ENCODE results near the gene CAMTA2. TPM values are rescaled to one million over a fixed set of nuclear protein-coding genes. Genes with fewer than 3 reads are reported as not detected.
"Not testable (repeated sequence)": the region's sequence is repeated elsewhere in the genome, so short reads cannot be mapped to it uniquely, and the experiment has no call there.

CAMTA2 gene, protein sequence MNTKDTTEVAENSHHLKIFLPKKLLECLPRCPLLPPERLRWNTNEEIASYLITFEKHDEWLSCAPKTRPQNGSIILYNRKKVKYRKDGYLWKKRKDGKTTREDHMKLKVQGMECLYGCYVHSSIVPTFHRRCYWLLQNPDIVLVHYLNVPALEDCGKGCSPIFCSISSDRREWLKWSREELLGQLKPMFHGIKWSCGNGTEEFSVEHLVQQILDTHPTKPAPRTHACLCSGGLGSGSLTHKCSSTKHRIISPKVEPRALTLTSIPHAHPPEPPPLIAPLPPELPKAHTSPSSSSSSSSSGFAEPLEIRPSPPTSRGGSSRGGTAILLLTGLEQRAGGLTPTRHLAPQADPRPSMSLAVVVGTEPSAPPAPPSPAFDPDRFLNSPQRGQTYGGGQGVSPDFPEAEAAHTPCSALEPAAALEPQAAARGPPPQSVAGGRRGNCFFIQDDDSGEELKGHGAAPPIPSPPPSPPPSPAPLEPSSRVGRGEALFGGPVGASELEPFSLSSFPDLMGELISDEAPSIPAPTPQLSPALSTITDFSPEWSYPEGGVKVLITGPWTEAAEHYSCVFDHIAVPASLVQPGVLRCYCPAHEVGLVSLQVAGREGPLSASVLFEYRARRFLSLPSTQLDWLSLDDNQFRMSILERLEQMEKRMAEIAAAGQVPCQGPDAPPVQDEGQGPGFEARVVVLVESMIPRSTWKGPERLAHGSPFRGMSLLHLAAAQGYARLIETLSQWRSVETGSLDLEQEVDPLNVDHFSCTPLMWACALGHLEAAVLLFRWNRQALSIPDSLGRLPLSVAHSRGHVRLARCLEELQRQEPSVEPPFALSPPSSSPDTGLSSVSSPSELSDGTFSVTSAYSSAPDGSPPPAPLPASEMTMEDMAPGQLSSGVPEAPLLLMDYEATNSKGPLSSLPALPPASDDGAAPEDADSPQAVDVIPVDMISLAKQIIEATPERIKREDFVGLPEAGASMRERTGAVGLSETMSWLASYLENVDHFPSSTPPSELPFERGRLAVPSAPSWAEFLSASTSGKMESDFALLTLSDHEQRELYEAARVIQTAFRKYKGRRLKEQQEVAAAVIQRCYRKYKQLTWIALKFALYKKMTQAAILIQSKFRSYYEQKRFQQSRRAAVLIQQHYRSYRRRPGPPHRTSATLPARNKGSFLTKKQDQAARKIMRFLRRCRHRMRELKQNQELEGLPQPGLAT
- total RNA-seq = 100 to 1,000 TPM in 2 of 3 donors, 10 to 100 TPM in 1; 87.8 to 141 (median 101) TPM

DNA sequence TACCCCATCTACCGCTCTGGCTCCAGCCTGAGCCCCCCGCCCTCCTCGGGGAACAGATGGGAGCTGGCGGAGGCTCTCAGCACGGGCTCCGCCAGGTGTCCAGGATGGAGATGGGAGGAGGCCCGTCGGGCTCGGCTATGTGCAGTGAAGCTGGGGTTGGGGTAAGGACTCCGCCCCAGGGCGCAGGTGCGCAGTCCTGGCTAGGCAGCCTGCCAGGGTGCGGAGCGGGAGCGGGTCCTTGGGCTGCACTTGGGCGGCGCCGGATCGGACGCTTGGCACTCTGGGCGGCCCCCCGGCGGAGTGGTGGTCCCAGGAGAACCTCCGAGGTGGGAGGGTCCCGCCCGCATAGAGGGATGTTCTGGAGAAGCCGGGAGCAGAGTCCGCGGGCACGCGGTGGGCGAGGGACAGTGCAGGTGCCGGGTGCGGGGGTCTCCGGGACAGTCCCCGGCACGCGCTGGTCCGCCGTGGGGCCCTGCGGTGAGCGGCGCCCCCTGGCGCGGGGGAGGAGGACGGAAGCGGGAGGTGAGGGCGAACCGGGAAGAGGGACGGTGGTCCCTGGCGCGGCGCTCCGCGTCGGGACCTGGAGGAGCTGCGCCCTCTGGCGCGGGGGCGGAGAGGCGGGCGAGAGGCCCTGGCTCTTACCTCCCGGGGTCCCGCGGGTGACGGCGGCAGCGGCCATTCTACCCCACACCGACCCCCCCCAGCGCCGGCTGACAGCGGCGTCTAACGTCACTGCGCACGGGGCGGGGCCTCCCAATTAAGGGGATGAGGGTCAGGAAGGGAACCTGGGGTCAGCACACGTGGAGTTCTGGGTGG lies at the start of gene CAMTA2:
TSS of gene CAMTA2 (minus strand) at position 725 of the 816 bp plus-strand sequence. CDS start 1,453 bp downstream, outside the sequence.
- DNase-seq (peak; percentile 85), ATAC-seq (peak; percentile 93)
- H3K9me3 Mint-ChIP-seq = no peaks in the 10 kb centered on the region
- H3K36me3 Mint-ChIP-seq (ENCODE audit: insufficient read depth) = peaks cover 7% of the 10 kb centered on the region
- peak within 1 kb of the TSS; percentile 92 for H3K4me3 Mint-ChIP-seq
- H3K27me3 Mint-ChIP-seq (ENCODE audit: low read depth) = no peaks in the 10 kb centered on the region
- H3K4me1 Mint-ChIP-seq (ENCODE audit: low read depth) = peaks cover 39% of the 10 kb centered on the region

DNA sequence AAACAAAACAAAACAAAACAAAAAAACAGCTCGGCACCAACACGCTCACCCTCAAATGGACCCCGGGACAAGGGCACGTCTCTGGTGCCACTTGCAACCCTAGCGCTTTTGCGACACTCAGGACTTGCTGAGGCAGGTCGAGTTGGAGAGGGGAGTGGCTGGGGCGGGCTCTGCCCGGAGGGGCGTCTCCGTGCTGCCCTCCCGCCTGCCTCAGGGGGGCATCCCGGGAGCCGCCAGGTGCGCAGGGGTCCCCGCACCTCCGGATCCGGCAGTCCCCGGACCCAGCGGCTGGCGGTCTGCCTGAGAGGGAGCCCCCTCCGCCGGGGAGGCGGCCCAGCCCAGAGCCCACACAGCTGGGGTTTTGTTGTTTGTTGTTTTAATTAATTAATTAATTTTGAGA lies 47.8 kb upstream of the CAMTA2 start, which contains the start of gene SLC52A1:
TSS of gene SLC52A1 (minus strand) at position 112 of the 400 bp plus-strand sequence. CDS start 820 bp downstream, outside the sequence.
- peaks cover 24% of the 10 kb centered on the region for H3K4me1 Mint-ChIP-seq (ENCODE audit: low read depth)

GRCh38 chr17:5034651-5035050 lies 47.2 kb upstream of the CAMTA2 start:
- H3K4me1 Mint-ChIP-seq (ENCODE audit: low read depth) = peaks cover 21% of the 10 kb centered on the region
- no peaks in the 10 kb centered on the region for H3K9me3 Mint-ChIP-seq
- H3K27me3 Mint-ChIP-seq (ENCODE audit: low read depth) = no peaks in the 10 kb centered on the region
- H3K4me3 Mint-ChIP-seq = no peak overlapping the region
- no peak for DNase-seq
- no peaks in the 10 kb centered on the region for H3K36me3 Mint-ChIP-seq (ENCODE audit: insufficient read depth)
- no peak for ATAC-seq

More for the DNA sequence above, 47.8 kb upstream of the CAMTA2 start, which contains the start of gene SLC52A1:
- ATAC-seq (no peak), DNase-seq (no peak)
- no peaks in the 10 kb centered on the region for H3K27me3 Mint-ChIP-seq (ENCODE audit: low read depth)
- no peaks in the 10 kb centered on the region for H3K9me3 Mint-ChIP-seq
- H3K36me3 Mint-ChIP-seq (ENCODE audit: insufficient read depth) = no peaks in the 10 kb centered on the region
- no peak within 1 kb of the TSS for H3K4me3 Mint-ChIP-seq

GRCh38 chr17:5034063-5034462 lies 46.6 kb upstream of the CAMTA2 start:
- Mint-ChIP-seq H3K36me3 (ENCODE audit: insufficient read depth) (no peaks in the 10 kb centered on the region), H3K4me1 (ENCODE audit: low read depth) (peaks cover 21% of the 10 kb centered on the region), H3K27me3 (ENCODE audit: low read depth) (no peaks in the 10 kb centered on the region), H3K4me3 (no peak overlapping the region), H3K9me3 (no peaks in the 10 kb centered on the region)
- DNase-seq (no peak), ATAC-seq (no peak)

GRCh38 chr17:5033352-5034015 lies 46.0 kb upstream of the CAMTA2 start:
- DNase-seq (no peak), ATAC-seq (no peak)
- no peaks in the 10 kb centered on the region for H3K9me3 Mint-ChIP-seq
- no peaks in the 10 kb centered on the region for H3K27me3 Mint-ChIP-seq (ENCODE audit: low read depth)
- no peaks in the 10 kb centered on the region for H3K36me3 Mint-ChIP-seq (ENCODE audit: insufficient read depth)
- no peak overlapping the region for H3K4me3 Mint-ChIP-seq
- peaks cover 21% of the 10 kb centered on the region for H3K4me1 Mint-ChIP-seq (ENCODE audit: low read depth)

DNA sequence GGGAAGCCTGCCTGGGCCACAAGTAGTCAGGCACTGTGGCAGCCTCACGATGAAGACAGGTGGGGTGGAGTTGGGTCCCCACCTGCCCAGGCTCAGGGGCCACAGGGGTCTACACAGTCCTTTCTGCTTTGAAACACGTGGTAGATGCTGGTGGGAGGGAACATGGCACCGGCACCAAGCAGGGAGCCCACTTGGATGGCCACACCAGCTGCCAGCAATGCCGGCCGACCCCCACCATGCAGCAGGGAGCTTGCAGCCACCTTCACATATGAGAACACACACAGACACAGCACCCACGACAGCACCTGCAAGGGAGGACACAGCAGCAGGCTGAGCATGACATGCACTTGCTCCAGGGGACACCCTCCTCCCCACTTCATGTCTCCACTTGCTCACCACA lies 45.4 kb upstream of the CAMTA2 start:
- Mint-ChIP-seq H3K27me3 (ENCODE audit: low read depth) (no peaks in the 10 kb centered on the region), H3K36me3 (ENCODE audit: insufficient read depth) (no peaks in the 10 kb centered on the region), H3K4me1 (ENCODE audit: low read depth) (peaks cover 21% of the 10 kb centered on the region), H3K4me3 (no peak overlapping the region), H3K9me3 (no peaks in the 10 kb centered on the region)
- ATAC-seq (no peak), DNase-seq (no peak)

DNA sequence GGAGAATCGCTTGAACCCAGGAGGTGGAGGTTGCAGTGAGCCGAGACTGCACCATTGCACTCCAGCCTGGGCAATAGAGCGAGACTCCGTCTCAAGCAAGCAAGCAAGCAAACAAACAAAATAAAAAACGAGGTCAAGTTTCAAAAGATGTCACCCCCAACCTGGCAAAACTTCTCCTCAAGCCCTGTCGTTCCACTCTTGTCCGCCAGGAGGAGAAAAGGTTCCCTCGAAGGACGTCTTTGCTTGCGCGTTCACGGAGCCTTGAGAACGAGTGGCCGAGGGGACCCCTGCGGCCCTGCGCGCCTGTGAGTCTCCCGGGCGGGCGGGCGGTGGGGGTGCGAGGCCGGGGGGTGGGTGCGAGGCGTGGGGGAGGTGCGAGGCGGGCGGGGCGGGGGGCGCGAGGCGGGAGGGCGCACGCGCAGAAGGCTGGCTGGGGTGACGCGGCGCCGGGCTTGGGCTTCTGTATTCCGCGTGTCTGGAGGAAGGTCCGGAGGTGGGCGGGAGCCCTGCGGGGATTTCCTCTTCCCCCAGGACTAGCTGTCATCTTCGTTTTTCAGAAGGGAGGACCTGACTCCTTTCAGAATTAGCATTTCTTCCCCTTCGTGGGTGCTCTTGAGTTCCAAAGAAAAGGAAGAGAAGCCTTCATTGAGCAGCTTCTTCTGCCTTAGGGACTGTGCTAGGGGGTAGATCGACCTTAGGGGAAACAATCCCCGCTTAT lies 44.0 kb upstream of the CAMTA2 start:
- H3K36me3 Mint-ChIP-seq (ENCODE audit: insufficient read depth) = no peaks in the 10 kb centered on the region
- peak; percentile 90 to 91 for ATAC-seq
- H3K4me1 Mint-ChIP-seq (ENCODE audit: low read depth) = peaks cover 21% of the 10 kb centered on the region

DNA sequence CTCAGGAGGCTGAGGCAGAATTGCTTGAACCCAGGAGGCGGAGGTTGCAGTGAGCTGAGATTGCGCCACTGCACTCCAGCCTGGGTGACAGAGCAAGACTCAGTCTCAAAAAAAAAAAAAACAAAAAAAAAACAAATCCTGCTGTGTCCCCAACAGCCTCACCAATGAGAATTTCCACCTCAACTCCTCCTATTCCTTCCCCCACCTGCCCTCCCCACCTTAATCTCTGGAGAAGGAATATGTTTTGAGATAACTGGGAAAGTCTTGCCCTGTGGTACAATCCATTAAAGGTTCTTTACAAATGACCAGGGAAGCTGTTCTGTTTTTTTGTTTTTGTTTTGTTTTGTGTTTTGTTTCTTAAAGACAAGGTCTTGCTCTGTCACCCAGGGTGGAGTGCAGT lies 42.7 kb upstream of the CAMTA2 start:
- H3K4me1 Mint-ChIP-seq (ENCODE audit: low read depth) = peaks cover 21% of the 10 kb centered on the region
- DNase-seq; ATAC-seq; H3K27me3 Mint-ChIP-seq (ENCODE audit: low read depth); H3K36me3 Mint-ChIP-seq (ENCODE audit: insufficient read depth); H3K9me3 Mint-ChIP-seq: not testable (repeated sequence)
- H3K4me3 Mint-ChIP-seq = peak overlapping the region; percentile 75

More for the DNA sequence above, 44.0 kb upstream of the CAMTA2 start:
- no peaks in the 10 kb centered on the region for H3K9me3 Mint-ChIP-seq
- peak; percentile 80 for DNase-seq
- H3K4me3 Mint-ChIP-seq = peak overlapping the region; percentile 75
- H3K27me3 Mint-ChIP-seq (ENCODE audit: low read depth) = no peaks in the 10 kb centered on the region

DNA sequence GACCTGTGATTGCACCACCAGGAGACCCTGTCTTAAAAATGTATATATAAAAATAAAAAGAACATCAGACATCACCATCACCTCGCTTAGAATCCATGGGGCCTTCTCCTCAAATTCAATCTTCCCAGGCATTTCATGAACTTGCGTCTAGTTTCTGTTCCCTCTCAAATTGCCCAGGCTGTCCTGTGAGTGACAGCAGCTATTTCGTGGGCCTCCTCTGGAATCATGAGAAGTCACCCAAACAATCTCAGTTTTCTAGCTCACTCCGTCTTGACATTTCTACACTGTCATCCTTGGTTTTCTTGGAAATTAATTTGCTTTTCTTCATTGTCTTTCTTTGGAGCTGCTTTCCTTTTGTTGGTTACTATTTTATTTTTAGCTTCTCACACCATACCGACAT lies 40.4 kb upstream of the CAMTA2 start:
- no peak for DNase-seq
- Mint-ChIP-seq H3K4me1 (ENCODE audit: low read depth) (peaks cover 20% of the 10 kb centered on the region), H3K4me3 (no peak overlapping the region), H3K27me3 (ENCODE audit: low read depth) (no peaks in the 10 kb centered on the region), H3K36me3 (ENCODE audit: insufficient read depth) (no peaks in the 10 kb centered on the region), H3K9me3 (no peaks in the 10 kb centered on the region)
- no peak for ATAC-seq

GRCh38 chr17:5027299-5027698 lies 39.8 kb upstream of the CAMTA2 start:
- ATAC-seq (no peak), DNase-seq (no peak)
- Mint-ChIP-seq H3K4me1 (ENCODE audit: low read depth) (peaks cover 17% of the 10 kb centered on the region), H3K9me3 (no peaks in the 10 kb centered on the region), H3K27me3 (ENCODE audit: low read depth) (no peaks in the 10 kb centered on the region), H3K4me3 (no peak overlapping the region), H3K36me3 (ENCODE audit: insufficient read depth) (no peaks in the 10 kb centered on the region)

DNA sequence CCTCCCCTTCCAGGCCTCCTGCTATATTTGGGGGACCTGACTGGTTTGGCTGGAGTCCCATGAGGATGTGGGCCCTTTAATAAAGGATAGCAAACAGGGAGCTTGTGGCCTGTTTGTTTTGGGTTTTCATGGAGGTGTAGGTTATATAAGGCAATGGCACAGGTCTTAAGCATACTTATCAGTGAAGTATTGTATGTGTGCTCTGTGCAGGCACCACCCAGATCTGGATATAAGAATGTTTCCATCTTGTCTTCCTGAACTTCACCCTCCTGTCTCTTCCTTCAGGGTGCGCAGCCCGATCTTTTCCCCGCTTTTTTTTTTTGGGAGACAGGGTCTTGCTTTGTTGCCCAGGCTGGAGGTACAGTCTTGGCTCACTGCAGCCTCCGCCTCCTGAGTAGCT lies 37.1 kb upstream of the CAMTA2 start:
- H3K27me3 Mint-ChIP-seq (ENCODE audit: low read depth) = no peaks in the 10 kb centered on the region
- H3K4me3 Mint-ChIP-seq = no peak overlapping the region
- H3K4me1 Mint-ChIP-seq (ENCODE audit: low read depth) = no peaks in the 10 kb centered on the region
- ATAC-seq = no peak
- no peak for DNase-seq
- H3K36me3 Mint-ChIP-seq (ENCODE audit: insufficient read depth) = peaks cover 10% of the 10 kb centered on the region
- H3K9me3 Mint-ChIP-seq = no peaks in the 10 kb centered on the region

- Mint-ChIP-seq H3K4me1 (ENCODE audit: low read depth) (peaks cover 4% of the 10 kb centered on the region), H3K4me3 (no peak overlapping the region), H3K9me3 (no peaks in the 10 kb centered on the region), H3K36me3 (ENCODE audit: insufficient read depth) (peaks cover 10% of the 10 kb centered on the region), H3K27me3 (ENCODE audit: low read depth) (no peaks in the 10 kb centered on the region)
- ATAC-seq (no peak), DNase-seq (no peak)
Observed at GRCh38 chr17:5023588-5024147, 36.2 kb upstream of the CAMTA2 start.
